ENCODE measurements around the gene OPCML. TPM values are rescaled to one million over a fixed set of nuclear protein-coding genes. Genes with fewer than 3 reads are reported as not detected.

The OPCML gene
- polyA plus RNA-seq, 1 donor from 2014 or later, result not detected

- Mint-ChIP-seq H3K9me3 (peaks cover 0 to 4% (median 2%) of the 10 kb centered on the region in 3 donors), H3K27ac (no peak overlapping the region), H3K36me3 (no peaks in the 10 kb centered on the region), H3K27me3 (peaks cover 2% of the 10 kb centered on the region), H3K4me1 (no peaks in the 10 kb centered on the region), H3K4me3 (no peak overlapping the region)
These were observed 303.6 kb downstream of the OPCML start for GRCh38 chr11:133228471-133229329.

- Mint-ChIP-seq H3K36me3 (no peaks in the 10 kb centered on the region), H3K27ac (no peak overlapping the region)
These were observed 304.6 kb downstream of the OPCML start for GRCh38 chr11:133227632-133228111.

GRCh38 chr11:133224271-133224670 lies 308.0 kb downstream of the OPCML start:
- Mint-ChIP-seq H3K36me3 (no peaks in the 10 kb centered on the region), H3K9me3 (peaks cover 0 to 3% (median 0%) of the 10 kb centered on the region in 3 donors), H3K4me1 (no peaks in the 10 kb centered on the region), H3K27me3 (no peaks in the 10 kb centered on the region), H3K4me3 (no peak overlapping the region), H3K27ac (no peak overlapping the region)

More at GRCh38 chr11:133227632-133228111, 304.6 kb downstream of the OPCML start:
- Mint-ChIP-seq H3K27me3 (peaks cover 2% of the 10 kb centered on the region), H3K4me1 (no peaks in the 10 kb centered on the region), H3K9me3 (peaks cover 0 to 4% (median 0%) of the 10 kb centered on the region in 3 donors), H3K4me3 (no peak overlapping the region)

GRCh38 chr11:133222425-133223330 lies 309.6 kb downstream of the OPCML start:
- H3K36me3 Mint-ChIP-seq, result no peaks in the 10 kb centered on the region
- no peaks in the 10 kb centered on the region for H3K4me1 Mint-ChIP-seq
- no peaks in the 10 kb centered on the region for H3K27me3 Mint-ChIP-seq
- H3K4me3 Mint-ChIP-seq, result no peak overlapping the region
- no peak overlapping the region for H3K27ac Mint-ChIP-seq
- peaks cover 0 to 3% (median 0%) of the 10 kb centered on the region in 3 donors for H3K9me3 Mint-ChIP-seq

- no peak overlapping the region for H3K4me3 Mint-ChIP-seq
- H3K27ac Mint-ChIP-seq, result no peak overlapping the region
- peaks cover 0 to 4% (median 3%) of the 10 kb centered on the region in 3 donors for H3K9me3 Mint-ChIP-seq
- no peaks in the 10 kb centered on the region for H3K4me1 Mint-ChIP-seq
- H3K27me3 Mint-ChIP-seq, result no peaks in the 10 kb centered on the region
- peaks cover 1% of the 10 kb centered on the region for H3K36me3 Mint-ChIP-seq
These were observed 312.8 kb downstream of the OPCML start for GRCh38 chr11:133219543-133219942.

GRCh38 chr11:133216813-133217212 lies 315.5 kb downstream of the OPCML start:
- Mint-ChIP-seq H3K4me3 (no peak overlapping the region), H3K27me3 (no peaks in the 10 kb centered on the region), H3K9me3 (peaks cover 0 to 6% (median 3%) of the 10 kb centered on the region in 3 donors), H3K36me3 (peaks cover 4% of the 10 kb centered on the region), H3K4me1 (no peaks in the 10 kb centered on the region), H3K27ac (no peak overlapping the region)

GRCh38 chr11:133215596-133216230 lies 316.6 kb downstream of the OPCML start:
- Mint-ChIP-seq H3K27ac (no peak overlapping the region), H3K27me3 (no peaks in the 10 kb centered on the region)

GRCh38 chr11:133214646-133215045 lies 317.7 kb downstream of the OPCML start:
- peaks cover 0 to 6% (median 3%) of the 10 kb centered on the region in 3 donors for H3K9me3 Mint-ChIP-seq
- no peak overlapping the region for H3K4me3 Mint-ChIP-seq
- H3K36me3 Mint-ChIP-seq, result peaks cover 4% of the 10 kb centered on the region
- no peaks in the 10 kb centered on the region for H3K27me3 Mint-ChIP-seq
- H3K4me1 Mint-ChIP-seq, result no peaks in the 10 kb centered on the region
- no peak overlapping the region for H3K27ac Mint-ChIP-seq

More at GRCh38 chr11:133215596-133216230, 316.6 kb downstream of the OPCML start:
- H3K4me1 Mint-ChIP-seq, result no peaks in the 10 kb centered on the region
- H3K36me3 Mint-ChIP-seq, result peaks cover 4% of the 10 kb centered on the region
- no peak overlapping the region for H3K4me3 Mint-ChIP-seq
- H3K9me3 Mint-ChIP-seq, result peaks cover 0 to 6% (median 3%) of the 10 kb centered on the region in 3 donors

- Mint-ChIP-seq H3K9me3 (peaks cover 0 to 7% (median 6%) of the 10 kb centered on the region in 3 donors), H3K4me3 (no peak overlapping the region), H3K4me1 (no peaks in the 10 kb centered on the region), H3K36me3 (peaks cover 4% of the 10 kb centered on the region), H3K27ac (no peak overlapping the region), H3K27me3 (no peaks in the 10 kb centered on the region)
These were observed 320.1 kb downstream of the OPCML start for GRCh38 chr11:133212201-133212600.

- no peaks in the 10 kb centered on the region for H3K4me1 Mint-ChIP-seq
- H3K36me3 Mint-ChIP-seq, result peaks cover 3% of the 10 kb centered on the region
- no peaks in the 10 kb centered on the region for H3K27me3 Mint-ChIP-seq
- H3K9me3 Mint-ChIP-seq, result peaks cover 0 to 8% (median 3%) of the 10 kb centered on the region in 3 donors
- H3K27ac Mint-ChIP-seq, result no peak overlapping the region
- H3K4me3 Mint-ChIP-seq, result no peak overlapping the region
These were observed 324.3 kb downstream of the OPCML start for GRCh38 chr11:133207995-133208394.

- no peak overlapping the region for H3K4me3 Mint-ChIP-seq
- no peak overlapping the region for H3K27ac Mint-ChIP-seq
These were observed 325.8 kb downstream of the OPCML start for GRCh38 chr11:133206313-133207005.

GRCh38 chr11:133204158-133204557 lies 328.1 kb downstream of the OPCML start:
- Mint-ChIP-seq H3K4me3 (no peak overlapping the region), H3K27ac (no peak overlapping the region), H3K4me1 (no peaks in the 10 kb centered on the region), H3K36me3 (no peaks in the 10 kb centered on the region), H3K27me3 (no peaks in the 10 kb centered on the region), H3K9me3 (peaks cover 0 to 15% (median 4%) of the 10 kb centered on the region in 3 donors)

More at GRCh38 chr11:133206313-133207005, 325.8 kb downstream of the OPCML start:
- Mint-ChIP-seq H3K27me3 (no peaks in the 10 kb centered on the region), H3K4me1 (no peaks in the 10 kb centered on the region), H3K36me3 (no peaks in the 10 kb centered on the region), H3K9me3 (peaks cover 0 to 8% (median 1%) of the 10 kb centered on the region in 3 donors)

- no peak overlapping the region for H3K27ac Mint-ChIP-seq
- H3K9me3 Mint-ChIP-seq, result peaks cover 0 to 12% (median 4%) of the 10 kb centered on the region in 3 donors
- no peaks in the 10 kb centered on the region for H3K4me1 Mint-ChIP-seq
- no peaks in the 10 kb centered on the region for H3K27me3 Mint-ChIP-seq
- no peak overlapping the region for H3K4me3 Mint-ChIP-seq
- H3K36me3 Mint-ChIP-seq, result no peaks in the 10 kb centered on the region
These were observed 329.5 kb downstream of the OPCML start for GRCh38 chr11:133202816-133203215.

GRCh38 chr11:133198438-133198837 lies 333.9 kb downstream of the OPCML start:
- no peak overlapping the region for H3K4me3 Mint-ChIP-seq
- no peaks in the 10 kb centered on the region for H3K36me3 Mint-ChIP-seq
- no peaks in the 10 kb centered on the region for H3K27me3 Mint-ChIP-seq
- peaks cover 2 to 10% (median 5%) of the 10 kb centered on the region in 3 donors for H3K9me3 Mint-ChIP-seq
- H3K27ac Mint-ChIP-seq, result no peak overlapping the region
- H3K4me1 Mint-ChIP-seq, result no peaks in the 10 kb centered on the region
